ENCODE data around the gene NFKBIB. TPM values are rescaled to one million over a fixed set of nuclear protein-coding genes. Genes with fewer than 3 reads are reported as not detected.

The NFKBIB gene
- total and polyA plus RNA-seq, 2 of the 13 experiments (the other 11 are each of a cell fraction or from before 2014, with no cell fraction given) = 8.6 to 14.9 TPM

DNA sequence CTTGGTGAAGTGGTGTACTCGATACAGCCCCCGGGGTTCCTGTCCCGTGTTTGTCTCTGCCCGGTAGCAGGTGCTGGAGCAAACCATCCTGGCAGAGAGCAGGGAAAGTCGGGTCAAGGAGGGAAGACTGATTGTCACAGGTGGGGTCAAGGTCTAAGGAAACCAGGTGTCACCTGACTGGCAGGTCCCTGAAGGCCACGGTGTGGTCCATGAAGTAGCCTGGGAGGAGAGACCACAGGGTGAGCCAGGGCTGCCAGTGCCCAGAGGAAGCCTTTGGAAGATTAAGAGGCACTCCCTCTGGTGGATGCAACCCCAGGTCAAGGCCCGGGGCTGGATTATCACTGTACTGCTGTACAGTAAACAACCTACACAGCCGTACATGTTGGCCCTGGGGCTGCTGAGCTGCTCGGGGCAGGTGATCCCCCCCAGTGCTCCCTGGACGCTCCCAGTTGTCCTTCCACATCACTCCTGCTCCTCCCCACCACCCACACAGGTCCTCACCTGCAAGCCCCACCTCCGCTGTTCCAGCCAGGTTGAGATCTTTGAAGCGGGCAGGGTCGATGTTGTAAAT, 18.2 kb downstream of the NFKBIB start (continued):
- TF ChIP-seq ZNF841 (CRISPR knock-in tag; IDR thresholded peaks at IDR 0.05; ENCODE audit: borderline replicate concordance) (no peak), GLI4 (CRISPR knock-in tag; IDR thresholded peaks at IDR 0.05; ENCODE audit: borderline replicate concordance) (no peak), ZNF3 (CRISPR knock-in tag; IDR thresholded peaks at IDR 0.05) (no peak), TARDBP (CRISPR knock-in tag; IDR thresholded peaks at IDR 0.05) (0 out of 2 replicates have a peak, but pooled peaks have one; percentile 29), FOXA3 (CRISPR knock-in tag; IDR thresholded peaks at IDR 0.05) (peak; percentile 55), SRSF9 (IDR thresholded peaks at IDR 0.05; ENCODE audit: borderline replicate concordance, insufficient read depth, low read depth, low read length, poor library complexity, severe bottlenecking) (no peak), ZNF790 (CRISPR knock-in tag; IDR thresholded peaks at IDR 0.05; ENCODE audit: borderline replicate concordance) (no peak), CEBPB (IDR thresholded peaks at IDR 0.05; ENCODE audit: borderline replicate concordance, low read depth, low read length) (no peak), KLF11 (CRISPR knock-in tag; IDR thresholded peaks at IDR 0.05) (no peak)
- TF ChIP-seq, protein P1, sequence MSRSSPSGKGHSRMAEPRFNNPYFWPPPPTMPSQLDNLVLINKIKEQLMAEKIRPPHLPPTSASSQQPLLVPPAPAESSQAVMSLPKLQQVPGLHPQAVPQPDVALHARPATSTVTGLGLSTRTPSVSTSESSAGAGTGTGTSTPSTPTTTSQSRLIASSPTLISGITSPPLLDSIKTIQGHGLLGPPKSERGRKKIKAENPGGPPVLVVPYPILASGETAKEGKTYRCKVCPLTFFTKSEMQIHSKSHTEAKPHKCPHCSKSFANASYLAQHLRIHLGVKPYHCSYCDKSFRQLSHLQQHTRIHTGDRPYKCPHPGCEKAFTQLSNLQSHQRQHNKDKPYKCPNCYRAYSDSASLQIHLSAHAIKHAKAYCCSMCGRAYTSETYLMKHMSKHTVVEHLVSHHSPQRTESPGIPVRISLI (CRISPR knock-in tag; IDR thresholded peaks at IDR 0.05; ENCODE audit: borderline replicate concordance) = no peak
- TF ChIP-seq, protein P2, sequence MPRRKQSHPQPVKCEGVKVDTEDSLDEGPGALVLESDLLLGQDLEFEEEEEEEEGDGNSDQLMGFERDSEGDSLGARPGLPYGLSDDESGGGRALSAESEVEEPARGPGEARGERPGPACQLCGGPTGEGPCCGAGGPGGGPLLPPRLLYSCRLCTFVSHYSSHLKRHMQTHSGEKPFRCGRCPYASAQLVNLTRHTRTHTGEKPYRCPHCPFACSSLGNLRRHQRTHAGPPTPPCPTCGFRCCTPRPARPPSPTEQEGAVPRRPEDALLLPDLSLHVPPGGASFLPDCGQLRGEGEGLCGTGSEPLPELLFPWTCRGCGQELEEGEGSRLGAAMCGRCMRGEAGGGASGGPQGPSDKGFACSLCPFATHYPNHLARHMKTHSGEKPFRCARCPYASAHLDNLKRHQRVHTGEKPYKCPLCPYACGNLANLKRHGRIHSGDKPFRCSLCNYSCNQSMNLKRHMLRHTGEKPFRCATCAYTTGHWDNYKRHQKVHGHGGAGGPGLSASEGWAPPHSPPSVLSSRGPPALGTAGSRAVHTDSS (CRISPR knock-in tag; conservative IDR thresholded peaks at IDR 0.05) = no peak
- TF ChIP-seq, protein P3, sequence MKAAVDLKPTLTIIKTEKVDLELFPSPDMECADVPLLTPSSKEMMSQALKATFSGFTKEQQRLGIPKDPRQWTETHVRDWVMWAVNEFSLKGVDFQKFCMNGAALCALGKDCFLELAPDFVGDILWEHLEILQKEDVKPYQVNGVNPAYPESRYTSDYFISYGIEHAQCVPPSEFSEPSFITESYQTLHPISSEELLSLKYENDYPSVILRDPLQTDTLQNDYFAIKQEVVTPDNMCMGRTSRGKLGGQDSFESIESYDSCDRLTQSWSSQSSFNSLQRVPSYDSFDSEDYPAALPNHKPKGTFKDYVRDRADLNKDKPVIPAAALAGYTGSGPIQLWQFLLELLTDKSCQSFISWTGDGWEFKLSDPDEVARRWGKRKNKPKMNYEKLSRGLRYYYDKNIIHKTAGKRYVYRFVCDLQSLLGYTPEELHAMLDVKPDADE (CRISPR knock-in tag; IDR thresholded peaks at IDR 0.05) = no peak
